Colonic mucosa (tissue), 4 donors: ENCODE measurements around the gene TXNL4B. TPM values are rescaled to one million over a fixed set of nuclear protein-coding genes. Genes with fewer than 3 reads are reported as not detected.

Experiments
- DNase-seq: peaks from one replicate; pipeline ENCODE4 v3.0.0-alpha.2; 2020
- H3K27ac ChIP-seq: fragments of 200-600 bp; one replicate; pipeline ENCODE4 v1.8.0; 2021
- H3K27me3 ChIP-seq: fragments of 200-600 bp; one replicate; pipeline ENCODE4 v1.8.0; 2021
- H3K36me3 ChIP-seq: fragments of 200-600 bp; one replicate; pipeline ENCODE4 v1.8.0; 2021
- H3K4me1 ChIP-seq: fragments of 200-600 bp; one replicate; pipeline ENCODE4 v1.8.0; 2021; ENCODE audit warnings: mild to moderate bottlenecking
- H3K4me3 ChIP-seq: fragments of 200-600 bp; one replicate; pipeline ENCODE4 v1.8.0; 2021
- H3K9ac ChIP-seq, 2 donors: one replicate each; pipeline ENCODE4 v1.7.0; 2013; ENCODE audit warnings: control low read depth in 2 of 2, low read depth in 2 of 2, low read length in 2 of 2
- H3K9me3 ChIP-seq: fragments of 200-600 bp; one replicate; pipeline ENCODE4 v1.8.0; 2021
- intact Hi-C: fragments of 100-400 bp; cut with DNase I; formaldehyde crosslinking; loops from one replicate; pipeline ENCODE4 v1.14.1; 2022
- total RNA-seq, 2 donors: library from RNA; stranded (reverse); fragmentation: NEBNext Ultra II Directional in 1 of 2; extraction: Animal tissue kit (Norgen Biotek cat#: 25700) in 1 of 2; gene quantifications; one replicate each; pipeline ENCODE4 v1.2.1, GENCODE V29; 2021
- TF ChIP-seq, protein P1 (sequence below): fragments of 200-600 bp; IDR thresholded peaks from one replicate; pipeline ENCODE4 v1.8.0; 2022; ENCODE audit warnings: antibody characterized with exemption, mild to moderate bottlenecking
- donor health status: healthy.
- donor health status: DM: no; HTN: no; CAD: no.
- donor health status: DM: no; HTN: no; CAD: no.

Gene TXNL4B
- total RNA-seq, 2 donors from 2014 or later = 10.1 to 13.7 TPM

DNA sequence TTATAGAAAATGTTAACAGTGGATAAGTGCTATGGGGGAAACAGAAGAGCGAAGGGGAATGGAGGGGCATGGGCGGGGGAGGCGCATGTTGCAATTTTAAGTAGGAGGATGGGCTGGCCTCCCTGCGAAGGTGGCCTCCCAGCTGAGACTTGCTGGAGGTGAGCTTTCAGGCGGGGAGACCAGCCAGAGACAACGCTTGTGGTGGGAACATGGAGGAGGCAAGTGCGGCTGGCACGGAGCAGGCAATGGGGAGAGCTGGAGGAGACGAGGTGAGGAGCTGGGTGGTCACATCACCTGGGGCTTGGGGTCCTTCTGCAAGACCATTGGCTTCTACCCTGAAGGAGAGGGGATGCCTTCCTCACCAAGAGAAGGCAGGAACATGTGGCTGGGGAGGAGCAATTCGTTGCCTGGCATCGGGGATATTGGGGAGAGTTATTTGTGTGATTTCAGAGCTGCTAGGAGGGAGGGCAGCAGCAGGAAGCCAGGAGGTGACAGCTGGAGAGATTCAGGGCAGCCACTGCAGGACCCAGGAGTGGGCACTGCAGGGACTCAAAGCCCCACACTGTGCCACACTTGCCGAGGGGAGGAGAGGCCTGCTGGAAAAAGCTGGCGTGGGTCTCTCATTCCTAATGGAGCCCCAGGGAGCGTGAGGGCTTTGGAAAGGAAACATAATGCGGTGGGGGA lies 44.1 kb upstream of the TXNL4B start:
- no peak overlapping the region for H3K9ac ChIP-seq
- H3K36me3 ChIP-seq = no peaks in the 10 kb centered on the region
- H3K27me3 ChIP-seq = no peaks in the 10 kb centered on the region
- H3K4me3 ChIP-seq = no peak overlapping the region
- no peak overlapping the region for H3K27ac ChIP-seq
- H3K4me1 ChIP-seq = no peaks in the 10 kb centered on the region
- intact Hi-C loops = no loop called here
- TF ChIP-seq, protein P1, sequence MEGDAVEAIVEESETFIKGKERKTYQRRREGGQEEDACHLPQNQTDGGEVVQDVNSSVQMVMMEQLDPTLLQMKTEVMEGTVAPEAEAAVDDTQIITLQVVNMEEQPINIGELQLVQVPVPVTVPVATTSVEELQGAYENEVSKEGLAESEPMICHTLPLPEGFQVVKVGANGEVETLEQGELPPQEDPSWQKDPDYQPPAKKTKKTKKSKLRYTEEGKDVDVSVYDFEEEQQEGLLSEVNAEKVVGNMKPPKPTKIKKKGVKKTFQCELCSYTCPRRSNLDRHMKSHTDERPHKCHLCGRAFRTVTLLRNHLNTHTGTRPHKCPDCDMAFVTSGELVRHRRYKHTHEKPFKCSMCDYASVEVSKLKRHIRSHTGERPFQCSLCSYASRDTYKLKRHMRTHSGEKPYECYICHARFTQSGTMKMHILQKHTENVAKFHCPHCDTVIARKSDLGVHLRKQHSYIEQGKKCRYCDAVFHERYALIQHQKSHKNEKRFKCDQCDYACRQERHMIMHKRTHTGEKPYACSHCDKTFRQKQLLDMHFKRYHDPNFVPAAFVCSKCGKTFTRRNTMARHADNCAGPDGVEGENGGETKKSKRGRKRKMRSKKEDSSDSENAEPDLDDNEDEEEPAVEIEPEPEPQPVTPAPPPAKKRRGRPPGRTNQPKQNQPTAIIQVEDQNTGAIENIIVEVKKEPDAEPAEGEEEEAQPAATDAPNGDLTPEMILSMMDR = no peak
- no peaks in the 10 kb centered on the region for H3K9me3 ChIP-seq
- no peak for DNase-seq

DNA sequence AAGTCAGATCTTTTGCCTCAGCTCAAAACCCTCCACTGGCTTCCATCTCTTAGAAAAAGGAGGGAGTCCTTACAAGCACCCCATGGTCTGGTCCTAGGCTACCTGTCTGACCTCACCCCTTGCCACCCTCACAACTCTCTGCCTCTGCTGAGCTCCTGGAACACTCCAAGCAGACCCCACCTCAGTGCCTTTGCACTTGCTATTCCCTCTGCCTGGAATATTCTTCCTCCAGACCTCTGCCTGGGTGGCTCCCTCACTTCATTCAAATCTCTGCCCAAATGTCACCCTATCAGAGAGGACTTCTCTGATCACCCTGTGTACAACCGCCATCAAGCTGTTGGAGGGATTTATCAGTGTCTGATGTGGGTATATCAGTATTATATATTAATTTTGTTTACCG lies 41.1 kb upstream of the TXNL4B start:
- no peaks in the 10 kb centered on the region for H3K36me3 ChIP-seq
- H3K27me3 ChIP-seq = no peaks in the 10 kb centered on the region
- H3K27ac ChIP-seq = no peak overlapping the region
- no peaks in the 10 kb centered on the region for H3K4me1 ChIP-seq
- H3K9ac ChIP-seq = no peak overlapping the region
- intact Hi-C loops = no loop called here
- no peak overlapping the region for H3K4me3 ChIP-seq
- no peaks in the 10 kb centered on the region for H3K9me3 ChIP-seq
- TF ChIP-seq, protein P1 = no peak
- DNase-seq = no peak

DNA sequence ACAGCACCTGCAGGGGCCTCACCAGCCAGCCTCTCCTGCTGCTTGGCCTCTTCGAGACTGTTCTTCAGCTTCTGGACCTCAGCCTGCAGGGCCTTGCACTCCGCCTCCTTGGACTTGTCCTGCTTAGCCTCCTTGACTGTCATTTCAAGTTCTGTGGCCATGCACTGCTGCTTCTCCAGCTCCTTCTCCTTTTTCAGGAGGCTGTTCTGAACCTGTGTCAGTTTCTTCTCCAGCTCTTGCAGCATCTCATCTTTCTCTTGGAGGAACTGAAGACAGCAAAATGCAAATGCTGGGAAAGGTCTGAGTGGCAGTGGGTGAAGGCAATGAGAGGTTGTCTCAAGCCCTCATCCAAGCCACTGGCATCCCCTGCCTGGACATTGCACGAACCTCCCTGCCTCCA lies 39.3 kb upstream of the TXNL4B start:
- H3K9me3 ChIP-seq = no peaks in the 10 kb centered on the region
- no peaks in the 10 kb centered on the region for H3K4me1 ChIP-seq
- H3K27me3 ChIP-seq = no peaks in the 10 kb centered on the region
- no peak overlapping the region for H3K4me3 ChIP-seq
- TF ChIP-seq, protein P1 = no peak
- intact Hi-C loops = no loop called here
- DNase-seq = no peak
- no peak overlapping the region for H3K27ac ChIP-seq
- no peaks in the 10 kb centered on the region for H3K36me3 ChIP-seq
- H3K9ac ChIP-seq = no peak overlapping the region

DNA sequence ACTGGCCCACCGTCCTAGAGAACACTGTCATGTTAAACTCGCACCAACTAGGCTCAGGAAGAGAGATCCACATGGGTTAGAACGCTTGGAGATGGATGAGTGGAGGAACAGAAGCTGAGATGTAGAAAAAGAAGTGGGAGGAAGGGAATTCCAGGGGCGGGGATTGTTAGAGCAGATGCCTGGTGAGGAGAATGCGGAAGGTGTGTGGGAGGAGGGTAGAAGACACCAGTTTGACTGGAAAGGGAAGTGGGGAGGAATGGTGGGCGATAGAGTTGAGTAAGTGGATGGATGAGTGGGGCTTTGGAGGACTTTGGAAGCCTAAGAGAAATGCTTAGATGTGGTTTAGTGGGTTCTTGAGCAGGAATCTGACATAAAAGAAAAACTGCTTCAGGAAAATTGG lies 37.6 kb upstream of the TXNL4B start:
- no peaks in the 10 kb centered on the region for H3K4me1 ChIP-seq
- H3K9me3 ChIP-seq = no peaks in the 10 kb centered on the region
- DNase-seq = no peak
- no peaks in the 10 kb centered on the region for H3K36me3 ChIP-seq
- H3K27ac ChIP-seq = no peak overlapping the region
- intact Hi-C loops = no loop called here
- no peak overlapping the region for H3K9ac ChIP-seq
- no peak overlapping the region for H3K4me3 ChIP-seq
- H3K27me3 ChIP-seq = no peaks in the 10 kb centered on the region
- TF ChIP-seq, protein P1 = no peak

DNA sequence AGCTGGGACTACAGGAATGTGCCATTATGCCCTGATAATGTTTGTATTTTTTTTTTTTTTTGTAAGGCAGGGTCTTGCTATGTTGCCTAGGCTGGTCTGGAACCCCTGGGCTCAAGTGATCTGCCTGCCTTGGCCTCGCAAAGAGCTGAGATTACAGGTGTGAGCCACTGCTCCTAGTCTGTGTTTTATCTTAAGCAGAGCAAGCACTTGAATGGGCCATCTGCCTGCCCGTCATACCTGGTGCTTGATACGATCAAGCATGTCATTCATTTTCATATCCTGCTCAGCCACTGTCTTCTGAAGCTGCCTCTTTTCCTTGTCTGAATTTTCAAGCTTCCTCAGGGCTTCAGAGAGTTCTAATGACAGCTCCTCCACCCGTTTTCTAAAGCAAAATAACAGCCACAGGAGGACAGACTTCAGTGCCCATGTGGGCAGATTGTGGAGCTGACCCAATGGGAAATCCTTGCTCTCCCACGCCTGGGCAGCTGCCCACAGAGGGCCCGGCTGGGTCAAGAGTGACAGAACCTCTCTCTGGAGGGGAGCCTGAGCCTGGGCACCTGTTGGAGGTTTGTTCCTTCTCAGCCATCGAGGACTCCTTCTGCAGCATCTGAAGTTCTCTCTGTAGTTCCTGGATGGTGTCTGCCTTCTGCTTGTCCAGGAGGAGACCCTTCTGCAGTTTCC lies 36.7 kb upstream of the TXNL4B start:
- no peak overlapping the region for H3K4me3 ChIP-seq
- H3K4me1 ChIP-seq = no peaks in the 10 kb centered on the region
- H3K9me3 ChIP-seq = no peaks in the 10 kb centered on the region
- no peak overlapping the region for H3K27ac ChIP-seq
- TF ChIP-seq, protein P1 = no peak
- no peak for DNase-seq
- no peaks in the 10 kb centered on the region for H3K36me3 ChIP-seq
- intact Hi-C loops = loop anchor here (5.0 to 10.0 kb wide), 3 partner anchors 115 to 337 kb away; no protein-coding TSS in a partner anchor
- no peaks in the 10 kb centered on the region for H3K27me3 ChIP-seq
- H3K9ac ChIP-seq = no peak overlapping the region
